ENCODE results near the gene RTP1.

- TF ChIP-seq SUZ12 (IDR thresholded peaks at IDR 0.05) (no peak), HDGF (IDR thresholded peaks at IDR 0.05; ENCODE audit: borderline replicate concordance) (no peak)
These were observed 13.4 kb downstream of the RTP1 start for GRCh38 chr3:187210545-187211327.

Data from HEK293T (cell line).